NK-92 (cell line): ENCODE data around the gene NRDC.
"Not testable (repeated sequence)": the region's sequence is repeated elsewhere in the genome, so short reads cannot be mapped to it uniquely, and the experiment has no call there.

Source experiments
- DNase-seq: peaks from one replicate; lab custom pipeline; 2025; ENCODE audit not compliant: unreplicated experiment; lab: John Stamatoyannopoulos, UW

The NRDC gene

GRCh38 chr1:51878616-51879336 lies at the start of gene NRDC:
NRDC (minus strand) TSS chr1:51878727; CDS start chr1:51878615, 112 bp downstream.
- DNase-seq, result peak; percentile 97

GRCh38 chr1:51927029-51927428 lies 48.5 kb upstream of the NRDC start:
- DNase-seq, result no peak

GRCh38 chr1:51926171-51926812 lies 47.8 kb upstream of the NRDC start:
- no peak for DNase-seq

GRCh38 chr1:51924455-51924854 lies 45.9 kb upstream of the NRDC start:
- DNase-seq, result no peak

- no peak for DNase-seq
Measured at GRCh38 chr1:51922040-51922439, 43.5 kb upstream of the NRDC start.

- no peak for DNase-seq
Measured at GRCh38 chr1:51920130-51920529, 41.6 kb upstream of the NRDC start.

- DNase-seq, result no peak
Measured at GRCh38 chr1:51919684-51920083, 41.2 kb upstream of the NRDC start.

- no peak for DNase-seq
Measured at GRCh38 chr1:51916587-51917405, 38.3 kb upstream of the NRDC start.

GRCh38 chr1:51915951-51916350 lies 37.4 kb upstream of the NRDC start:
- no peak for DNase-seq

GRCh38 chr1:51912881-51913280 lies 34.4 kb upstream of the NRDC start:
- no peak for DNase-seq

- DNase-seq, result no peak
Measured at GRCh38 chr1:51910221-51911000, 31.9 kb upstream of the NRDC start.

- no peak for DNase-seq
Measured at GRCh38 chr1:51908499-51908898, 30.0 kb upstream of the NRDC start.

GRCh38 chr1:51907079-51907702 lies 28.7 kb upstream of the NRDC start:
- DNase-seq, result no peak

- no peak for DNase-seq
Measured at GRCh38 chr1:51906306-51907078, 28.0 kb upstream of the NRDC start.

- DNase-seq, result no peak
Measured at GRCh38 chr1:51902456-51902855, 23.9 kb upstream of the NRDC start.

- no peak for DNase-seq
Measured at GRCh38 chr1:51901151-51901550, 22.6 kb upstream of the NRDC start.

GRCh38 chr1:51899022-51899421 lies 20.5 kb upstream of the NRDC start:
- no peak for DNase-seq

GRCh38 chr1:51898090-51898734 lies 19.7 kb upstream of the NRDC start:
- DNase-seq, result no peak

- no peak for DNase-seq
Measured at GRCh38 chr1:51897699-51898031, 19.1 kb upstream of the NRDC start.

- DNase-seq, result not testable (repeated sequence)
Measured at GRCh38 chr1:51894748-51895147, 16.2 kb upstream of the NRDC start.
